ENCODE results near the gene MPIG6B. TPM values are rescaled to one million over a fixed set of nuclear protein-coding genes. Genes with fewer than 3 reads are reported as not detected.

Gene MPIG6B
- total and polyA plus RNA-seq, 8 donors, result 1.2 to 3.5 (median 2.8) TPM

DNA sequence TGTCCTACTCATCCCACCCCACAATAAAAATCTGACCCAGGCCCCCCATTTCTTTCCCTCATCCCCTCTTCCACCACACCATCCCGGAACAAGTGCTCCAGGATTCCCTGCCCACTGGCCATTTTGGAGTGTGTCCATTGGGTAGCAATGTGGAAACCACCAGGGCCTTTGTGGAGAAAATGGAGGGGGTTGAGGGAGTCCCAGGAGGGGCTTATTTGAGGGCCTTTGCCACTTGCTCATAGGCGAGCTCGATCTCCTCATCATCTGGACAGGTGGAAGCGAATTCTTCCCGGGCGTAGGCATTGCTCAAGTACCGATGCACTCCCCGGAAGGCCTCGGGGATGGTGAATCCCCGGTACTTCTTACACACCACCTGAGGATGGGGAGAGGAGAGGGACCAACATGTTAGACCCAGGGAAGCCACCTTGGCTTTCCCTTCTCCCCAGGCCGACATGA is 7.5 kb downstream of the MPIG6B start:
- peaks cover 30 to 82% of the 10 kb centered on the region in 2 donors for H3K4me1 ChIP-seq
- H3K27ac ChIP-seq, result peak overlapping the region; percentile 92 to 97
- intact Hi-C loops (cut with DNase I), result no loop called here
- DNase-seq (no peak), ATAC-seq (no peak)
- no peaks in the 10 kb centered on the region for H3K9me3 ChIP-seq
- H3K27me3 ChIP-seq, result no peaks in the 10 kb centered on the region
- peak overlapping the region; percentile 48 to 79 for H3K4me3 ChIP-seq
- peaks cover 4 to 60% of the 10 kb centered on the region in 2 donors for H3K36me3 ChIP-seq
- TF ChIP-seq, protein P1, sequence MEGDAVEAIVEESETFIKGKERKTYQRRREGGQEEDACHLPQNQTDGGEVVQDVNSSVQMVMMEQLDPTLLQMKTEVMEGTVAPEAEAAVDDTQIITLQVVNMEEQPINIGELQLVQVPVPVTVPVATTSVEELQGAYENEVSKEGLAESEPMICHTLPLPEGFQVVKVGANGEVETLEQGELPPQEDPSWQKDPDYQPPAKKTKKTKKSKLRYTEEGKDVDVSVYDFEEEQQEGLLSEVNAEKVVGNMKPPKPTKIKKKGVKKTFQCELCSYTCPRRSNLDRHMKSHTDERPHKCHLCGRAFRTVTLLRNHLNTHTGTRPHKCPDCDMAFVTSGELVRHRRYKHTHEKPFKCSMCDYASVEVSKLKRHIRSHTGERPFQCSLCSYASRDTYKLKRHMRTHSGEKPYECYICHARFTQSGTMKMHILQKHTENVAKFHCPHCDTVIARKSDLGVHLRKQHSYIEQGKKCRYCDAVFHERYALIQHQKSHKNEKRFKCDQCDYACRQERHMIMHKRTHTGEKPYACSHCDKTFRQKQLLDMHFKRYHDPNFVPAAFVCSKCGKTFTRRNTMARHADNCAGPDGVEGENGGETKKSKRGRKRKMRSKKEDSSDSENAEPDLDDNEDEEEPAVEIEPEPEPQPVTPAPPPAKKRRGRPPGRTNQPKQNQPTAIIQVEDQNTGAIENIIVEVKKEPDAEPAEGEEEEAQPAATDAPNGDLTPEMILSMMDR (IDR thresholded peaks at IDR 0.05), result no peak

DNA sequence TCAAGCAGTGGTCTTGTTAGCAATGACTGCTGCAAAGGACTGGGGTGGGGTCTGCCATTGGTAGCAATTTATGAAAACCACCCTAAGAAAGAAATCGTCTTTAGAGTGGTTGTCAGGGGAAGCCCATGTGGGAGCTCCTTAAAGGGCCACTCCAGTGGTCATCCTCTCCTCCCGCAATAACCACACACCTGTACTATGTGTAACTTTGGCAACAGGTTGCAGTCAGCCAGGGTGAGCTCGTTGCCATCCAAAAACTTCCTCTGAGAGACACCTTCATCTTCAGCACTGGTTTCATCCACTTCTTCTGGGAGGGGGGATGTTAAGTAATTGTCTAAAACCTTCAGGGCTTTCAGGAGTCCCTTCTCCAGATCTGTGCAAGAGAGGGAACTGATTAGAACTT is 8.9 kb downstream of the MPIG6B start:
- Histone ChIP-seq H3K27me3 (no peaks in the 10 kb centered on the region), H3K9me3 (no peaks in the 10 kb centered on the region), H3K4me3 (peak overlapping the region in 1 of 2 donors; percentile 79), H3K36me3 (peaks cover 4 to 48% of the 10 kb centered on the region in 2 donors), H3K4me1 (peaks cover 26 to 75% of the 10 kb centered on the region in 2 donors), H3K27ac (peak overlapping the region in 1 of 2 donors; percentile 97)
- intact Hi-C loops (cut with DNase I), result no loop called here
- ATAC-seq (no peak), DNase-seq (no peak)
- TF ChIP-seq, protein P1 (IDR thresholded peaks at IDR 0.05), result no peak

DNA sequence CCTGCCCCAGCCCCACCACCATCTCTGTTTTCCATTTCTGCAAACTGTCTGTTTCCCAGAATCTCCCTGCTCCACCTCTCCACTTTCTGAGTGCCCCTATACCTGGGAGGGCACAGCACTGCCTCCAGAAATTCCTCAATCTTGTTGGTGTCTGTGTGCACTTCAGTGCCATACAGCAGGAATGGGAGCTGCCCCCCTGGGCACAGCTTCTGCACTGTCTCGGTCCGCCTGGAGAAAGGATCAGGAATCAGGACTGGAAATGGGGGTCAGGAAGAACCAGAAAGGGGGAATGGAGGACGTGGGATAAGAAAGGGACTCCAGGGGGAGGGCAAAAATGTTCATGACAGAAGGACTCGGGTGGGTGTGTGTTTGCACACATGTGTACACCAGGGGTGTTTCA is 10.6 kb downstream of the MPIG6B start:
- TF ChIP-seq, protein P1 (IDR thresholded peaks at IDR 0.05), result no peak
- Histone ChIP-seq H3K4me3 (peak overlapping the region in 1 of 2 donors; percentile 97), H3K9me3 (no peaks in the 10 kb centered on the region), H3K4me1 (peaks cover 30 to 75% of the 10 kb centered on the region in 2 donors), H3K27ac (peak overlapping the region; percentile 93 to 97), H3K36me3 (peaks cover 4 to 42% of the 10 kb centered on the region in 2 donors), H3K27me3 (no peaks in the 10 kb centered on the region)
- ATAC-seq (no peak), DNase-seq (no peak)
- intact Hi-C loops (cut with DNase I), result no loop called here

DNA sequence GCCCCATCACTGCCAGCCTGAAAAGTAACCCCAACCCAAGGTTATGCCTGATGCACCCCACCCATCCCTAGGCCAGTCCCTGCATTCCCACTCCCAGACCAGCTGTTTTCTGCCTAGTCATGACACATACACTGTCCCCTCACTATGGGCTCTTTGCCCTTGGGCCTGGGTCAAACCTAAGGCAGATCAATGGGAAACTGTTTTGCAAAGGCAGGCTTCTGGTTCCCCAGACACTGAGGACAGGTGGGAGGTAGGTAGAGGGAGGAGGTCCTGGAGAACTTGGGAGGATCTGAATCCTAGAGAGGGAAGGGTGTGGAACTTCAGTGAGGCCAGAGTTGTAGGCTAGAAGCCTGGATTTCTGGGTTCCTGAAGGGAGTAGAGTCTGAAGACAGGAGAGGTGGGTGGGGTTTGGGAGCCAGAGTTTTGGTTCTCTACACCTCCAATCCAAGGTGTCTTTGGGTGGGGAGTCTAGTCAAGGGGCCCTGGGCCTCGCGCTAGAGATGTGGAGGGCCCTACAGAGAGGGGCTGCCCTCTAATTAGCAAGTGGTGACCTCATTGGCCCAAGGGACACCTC is 11.2 kb downstream of the MPIG6B start:
- peak overlapping the region; percentile 78 to 97 for H3K4me3 ChIP-seq
- DNase-seq, result no peak
- peak overlapping the region; percentile 93 to 97 for H3K27ac ChIP-seq
- H3K36me3 ChIP-seq, result peaks cover 4 to 42% of the 10 kb centered on the region in 2 donors
- no peaks in the 10 kb centered on the region for H3K27me3 ChIP-seq
- intact Hi-C loops (cut with DNase I), result no loop called here
- no peak for ATAC-seq
- TF ChIP-seq, protein P1 (IDR thresholded peaks at IDR 0.05), result no peak
- H3K9me3 ChIP-seq, result no peaks in the 10 kb centered on the region
- H3K4me1 ChIP-seq, result peaks cover 31 to 75% of the 10 kb centered on the region in 2 donors

DNA sequence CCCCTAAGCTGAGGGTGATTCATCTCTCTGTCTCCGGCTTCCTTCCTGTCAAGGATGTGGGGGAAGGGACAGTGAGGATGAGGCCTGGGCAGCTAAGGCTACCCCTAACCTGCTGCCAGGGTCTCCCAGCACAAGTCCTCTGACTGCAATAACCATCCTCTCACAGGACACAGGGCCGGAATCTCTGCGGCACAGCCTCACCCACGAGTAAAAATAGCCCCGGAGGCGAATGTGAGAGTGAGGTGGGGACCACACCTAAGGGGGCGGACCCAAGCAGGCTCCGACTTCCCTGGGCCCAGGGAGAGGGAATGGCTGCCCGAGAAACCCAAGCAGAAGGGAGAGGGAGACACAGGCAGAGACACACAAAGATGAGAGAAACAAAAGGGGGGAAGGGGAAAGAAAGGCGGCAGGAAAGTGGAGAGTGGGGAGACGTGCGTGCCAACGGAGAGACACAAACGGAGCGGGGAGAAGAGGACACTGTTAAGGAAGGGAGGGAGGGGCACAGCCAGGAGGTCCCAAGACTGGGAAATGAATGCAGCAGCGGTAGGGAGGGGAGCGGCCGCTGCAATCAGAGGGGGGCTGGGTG is 11.7 kb downstream of the MPIG6B start:
- H3K4me1 ChIP-seq, result peaks cover 32 to 77% of the 10 kb centered on the region in 2 donors
- H3K9me3 ChIP-seq, result no peaks in the 10 kb centered on the region
- peak overlapping the region; percentile 93 to 97 for H3K27ac ChIP-seq
- H3K4me3 ChIP-seq, result peak overlapping the region; percentile 78 to 97
- ATAC-seq (peak; percentile 14), DNase-seq (peak in 2 of 4 donors; percentile 66 to 81)
- no peaks in the 10 kb centered on the region for H3K27me3 ChIP-seq
- TF ChIP-seq, protein P1 (IDR thresholded peaks at IDR 0.05), result no peak
- intact Hi-C loops (cut with DNase I), result no loop called here
- H3K36me3 ChIP-seq, result peaks cover 4 to 42% of the 10 kb centered on the region in 2 donors

Measured in left lung (tissue), 10 donors.